GM19193 (cell line): ENCODE measurements around the gene DNM2.
A peak's percentile ranks its signal among the peaks of the same experiment; 100 is the strongest.

Source experiments
- POLR2A ChIP-seq: IDR thresholded peaks from 4 replicates; pipeline ENCODE4 v1.6.1; 2011; ENCODE audit not compliant: insufficient read depth, insufficient read length; ENCODE audit errors: extremely low read depth

Gene DNM2

GRCh38 chr19:10707440-10707839, 10.4 kb upstream of the DNM2 start:
- no peak for TF ChIP-seq POLR2A

- TF ChIP-seq POLR2A, result no peak
Measured at GRCh38 chr19:10708291-10708690, 9.6 kb upstream of the DNM2 start.

- no peak for TF ChIP-seq POLR2A
Measured at GRCh38 chr19:10712045-10712444, 5.8 kb upstream of the DNM2 start.

GRCh38 chr19:10712754-10713153, 5.1 kb upstream of the DNM2 start:
- TF ChIP-seq POLR2A, result no peak

GRCh38 chr19:10713317-10713716, 4.6 kb upstream of the DNM2 start:
- no peak for TF ChIP-seq POLR2A

- no peak for TF ChIP-seq POLR2A
Measured at GRCh38 chr19:10717054-10717355, 874 bp upstream of the DNM2 start.

GRCh38 chr19:10718205-10719196, 622 bp downstream of the DNM2 start:
- TF ChIP-seq POLR2A, result peak; percentile 2

GRCh38 chr19:10719466-10719961, 1.6 kb downstream of the DNM2 start:
- TF ChIP-seq POLR2A, result no peak

- TF ChIP-seq POLR2A, result no peak
Measured at GRCh38 chr19:10720607-10721125, 2.8 kb downstream of the DNM2 start.

- TF ChIP-seq POLR2A, result no peak
Measured at GRCh38 chr19:10723591-10723990, 5.7 kb downstream of the DNM2 start.

GRCh38 chr19:10724573-10725071, 6.7 kb downstream of the DNM2 start:
- no peak for TF ChIP-seq POLR2A

- TF ChIP-seq POLR2A, result no peak
Measured at GRCh38 chr19:10725415-10725814, 7.5 kb downstream of the DNM2 start.

- TF ChIP-seq POLR2A, result no peak
Measured at GRCh38 chr19:10726268-10726667, 8.4 kb downstream of the DNM2 start.

GRCh38 chr19:10727685-10728201, 9.9 kb downstream of the DNM2 start:
- TF ChIP-seq POLR2A, result no peak

- no peak for TF ChIP-seq POLR2A
Measured at GRCh38 chr19:10729411-10729810, 11.5 kb downstream of the DNM2 start.

GRCh38 chr19:10730932-10731331, 13.1 kb downstream of the DNM2 start:
- TF ChIP-seq POLR2A, result no peak
